GM10266 (cell line): ENCODE results near the gene GCNT2.

Source experiments
- DNase-seq: peaks from one replicate; pipeline ENCODE4 v3.0.0; 2012; ENCODE audit errors: extremely low spot score
- TF ChIP-seq, protein P1 (sequence below): IDR thresholded peaks from 2 replicates; pipeline ENCODE4 v1.5.1; 2012; ENCODE audit warnings: mild to moderate bottlenecking, low read depth; ENCODE audit not compliant: control insufficient read depth, insufficient read depth; ENCODE audit errors: missing control alignments

Gene GCNT2

GRCh38 chr6:10588562-10589428 lies 67.6 kb downstream of the GCNT2 start:
- no peak for DNase-seq
- TF ChIP-seq, protein P1, sequence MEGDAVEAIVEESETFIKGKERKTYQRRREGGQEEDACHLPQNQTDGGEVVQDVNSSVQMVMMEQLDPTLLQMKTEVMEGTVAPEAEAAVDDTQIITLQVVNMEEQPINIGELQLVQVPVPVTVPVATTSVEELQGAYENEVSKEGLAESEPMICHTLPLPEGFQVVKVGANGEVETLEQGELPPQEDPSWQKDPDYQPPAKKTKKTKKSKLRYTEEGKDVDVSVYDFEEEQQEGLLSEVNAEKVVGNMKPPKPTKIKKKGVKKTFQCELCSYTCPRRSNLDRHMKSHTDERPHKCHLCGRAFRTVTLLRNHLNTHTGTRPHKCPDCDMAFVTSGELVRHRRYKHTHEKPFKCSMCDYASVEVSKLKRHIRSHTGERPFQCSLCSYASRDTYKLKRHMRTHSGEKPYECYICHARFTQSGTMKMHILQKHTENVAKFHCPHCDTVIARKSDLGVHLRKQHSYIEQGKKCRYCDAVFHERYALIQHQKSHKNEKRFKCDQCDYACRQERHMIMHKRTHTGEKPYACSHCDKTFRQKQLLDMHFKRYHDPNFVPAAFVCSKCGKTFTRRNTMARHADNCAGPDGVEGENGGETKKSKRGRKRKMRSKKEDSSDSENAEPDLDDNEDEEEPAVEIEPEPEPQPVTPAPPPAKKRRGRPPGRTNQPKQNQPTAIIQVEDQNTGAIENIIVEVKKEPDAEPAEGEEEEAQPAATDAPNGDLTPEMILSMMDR, result no peak

DNA sequence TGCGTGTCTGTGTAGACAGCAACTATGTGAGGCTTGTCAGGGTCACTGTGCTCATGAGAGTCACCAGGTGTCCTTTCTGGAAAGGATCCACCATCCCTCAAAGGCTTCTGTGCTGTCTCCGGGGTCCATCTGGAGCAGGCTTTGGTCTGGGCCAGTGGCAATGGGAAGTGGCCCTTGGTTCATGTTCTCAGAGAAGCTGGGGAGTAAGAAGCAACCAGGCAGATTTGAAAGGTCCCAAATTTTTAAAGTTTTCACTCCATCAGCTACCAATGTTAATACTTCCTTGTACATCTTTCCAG lies 68.2 kb downstream of the GCNT2 start:
- no peak for DNase-seq
- TF ChIP-seq, protein P1, result no peak

DNA sequence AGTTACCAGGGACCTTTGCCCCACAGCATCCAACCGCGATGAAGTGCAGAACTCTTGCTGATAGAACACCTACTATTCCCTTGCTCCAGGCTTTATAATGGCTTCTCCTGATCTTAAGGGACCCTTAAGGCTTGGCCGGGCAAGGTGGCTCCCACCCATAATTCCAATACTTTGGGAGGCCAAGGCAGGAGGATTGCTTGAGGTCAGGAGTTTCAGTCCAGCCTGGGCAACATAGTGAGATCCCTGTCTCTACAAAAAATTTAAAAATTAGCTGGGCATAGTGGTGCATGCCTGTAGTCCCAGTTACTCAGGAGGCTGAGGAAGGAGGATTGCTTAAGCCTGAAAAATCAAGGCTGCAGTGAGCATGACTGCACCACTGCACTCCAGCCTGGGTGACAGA lies 68.8 kb downstream of the GCNT2 start:
- TF ChIP-seq, protein P1, result no peak
- no peak for DNase-seq

GRCh38 chr6:10591422-10592160 lies 70.4 kb downstream of the GCNT2 start:
- no peak for DNase-seq
- TF ChIP-seq, protein P1, result no peak

DNA sequence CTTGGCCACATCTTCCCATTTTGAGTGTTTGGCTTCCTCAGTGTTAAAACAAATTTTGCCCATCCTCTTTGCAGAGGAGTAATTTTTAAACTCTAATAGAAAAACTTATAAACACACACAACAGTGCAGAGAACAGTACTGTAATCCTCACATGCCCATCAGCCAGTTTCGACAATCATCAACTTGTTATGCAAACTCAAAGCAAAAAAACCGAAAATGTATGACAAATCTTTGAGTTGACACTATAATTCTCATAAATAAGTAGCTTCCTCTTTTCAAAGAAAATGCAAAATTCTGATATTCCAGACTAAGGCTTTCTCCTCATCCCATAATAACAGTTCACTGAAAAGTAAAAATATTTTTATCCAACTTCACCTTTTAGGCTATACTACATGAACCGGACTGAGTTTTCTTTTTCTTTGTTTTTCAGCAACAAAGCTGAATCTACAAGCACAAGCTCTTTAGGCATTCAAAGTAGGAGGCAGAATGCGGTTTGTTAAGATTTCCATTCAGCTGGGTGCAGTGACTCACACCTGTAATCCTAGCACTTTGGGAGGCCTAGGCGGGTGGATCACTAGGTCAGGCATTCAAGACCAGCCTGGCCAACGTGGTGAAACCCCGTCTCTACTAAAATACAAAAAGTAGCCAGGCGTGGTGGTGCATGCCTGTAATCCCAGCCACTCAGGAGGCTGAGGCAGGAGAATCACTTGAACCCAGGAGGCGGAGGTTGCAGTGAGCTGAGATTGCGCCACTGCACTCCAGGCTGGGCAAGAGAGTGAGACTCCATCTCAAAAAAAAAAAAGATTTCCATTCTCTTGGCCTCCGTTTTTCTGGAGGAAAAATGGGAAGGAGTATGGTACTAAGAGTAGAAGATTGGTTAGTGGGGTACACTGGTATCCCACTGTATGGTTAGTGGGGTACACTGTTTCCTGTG lies 74.8 kb downstream of the GCNT2 start:
- TF ChIP-seq, protein P1, result no peak
- DNase-seq, result no peak

GRCh38 chr6:10597499-10598001 lies 76.4 kb downstream of the GCNT2 start:
- DNase-seq, result no peak
- TF ChIP-seq, protein P1, result no peak
